NCI-H1105 (cell line): ENCODE data around the gene FAM151A.
"Not testable (repeated sequence)": the region's sequence is repeated elsewhere in the genome, so short reads cannot be mapped to it uniquely, and the experiment has no call there.

Experiments
- DNase-seq: peaks from one replicate; lab custom pipeline; 2025; lab: John Stamatoyannopoulos, UW

Gene FAM151A

DNA sequence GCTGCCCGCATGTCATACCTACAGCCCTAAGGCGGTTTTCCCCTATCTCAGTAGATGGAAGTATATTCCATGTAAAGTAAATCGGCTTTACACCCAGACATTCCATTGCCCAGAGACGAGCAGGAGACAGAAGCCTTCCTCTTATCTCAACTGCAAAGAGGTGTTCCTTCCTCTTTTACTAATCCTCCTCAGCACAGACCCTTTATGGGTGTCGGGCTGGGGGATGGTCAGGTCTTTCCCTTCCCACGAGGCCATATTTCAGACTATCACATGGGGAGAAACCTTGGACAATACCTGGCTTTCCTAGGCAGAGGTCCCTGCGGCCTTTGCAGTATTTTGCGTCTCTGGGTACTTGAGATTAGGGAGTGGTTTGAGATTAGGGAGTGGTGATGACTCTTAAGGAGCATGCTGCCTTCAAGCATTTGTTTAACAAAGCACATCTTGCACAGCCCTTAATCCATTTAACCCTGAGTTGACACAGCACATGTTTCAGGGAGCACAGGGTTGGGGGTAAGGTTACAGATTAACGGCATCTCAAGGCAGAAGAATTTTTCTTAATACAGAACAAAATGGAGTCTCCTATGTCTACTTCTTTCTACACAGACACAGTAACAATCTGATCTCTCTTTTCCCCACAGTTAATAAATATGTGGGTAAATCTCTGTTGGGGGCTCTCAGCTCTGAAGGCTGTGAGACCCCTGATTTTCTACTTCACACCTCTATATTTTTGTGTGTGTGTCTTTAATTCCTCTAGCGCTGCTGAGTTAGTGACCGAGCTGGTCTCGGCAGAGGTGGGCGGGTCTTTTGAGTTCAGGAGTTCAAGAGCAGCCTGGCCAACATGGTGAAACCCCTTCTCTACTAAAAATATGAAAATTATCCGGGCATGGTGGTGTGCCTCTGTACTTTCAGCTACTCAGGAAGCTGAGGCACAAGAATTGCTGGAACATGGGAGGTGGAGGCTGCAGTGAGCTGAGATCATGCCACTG lies 13.4 kb upstream of the FAM151A start:
- DNase-seq, result not testable (repeated sequence)

DNA sequence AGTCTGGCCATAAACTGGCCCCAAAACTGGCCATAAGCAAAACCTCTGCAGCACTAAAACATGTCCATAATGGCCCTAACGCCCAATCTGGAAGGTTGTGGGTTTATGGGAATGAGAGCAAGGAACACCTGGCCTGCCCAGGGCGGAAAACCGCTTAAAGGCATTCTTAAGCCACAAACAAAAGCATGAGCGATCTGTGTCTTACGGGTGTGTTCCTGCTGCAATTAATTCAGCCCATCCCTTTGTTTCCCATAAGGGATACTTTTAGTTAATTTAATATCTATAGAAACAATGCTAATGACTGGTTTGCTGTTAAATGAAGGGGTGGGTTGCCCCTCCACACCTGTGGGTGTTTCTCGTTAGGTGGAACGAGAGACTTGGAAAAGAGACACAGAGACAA lies 12.5 kb upstream of the FAM151A start:
- not testable (repeated sequence) for DNase-seq

DNA sequence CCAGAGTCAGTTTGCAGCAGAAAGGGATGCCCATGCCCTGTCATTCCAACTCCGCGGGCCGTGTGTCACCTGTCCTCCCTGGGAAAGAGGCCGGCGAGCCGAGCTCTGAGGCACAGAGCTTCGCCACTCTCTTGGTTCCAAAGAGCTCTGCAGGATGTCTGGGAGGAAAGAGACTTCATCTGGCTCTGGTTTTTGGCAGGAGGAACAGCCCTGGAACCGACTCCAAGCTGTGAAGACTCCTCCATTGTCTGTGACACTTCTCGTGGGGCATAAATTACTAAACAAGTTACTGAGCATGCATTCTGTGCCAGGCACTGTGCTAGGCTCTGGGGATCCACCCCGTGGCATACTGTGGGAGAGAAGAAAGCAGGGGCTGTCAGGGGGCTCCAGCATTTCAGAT lies 3.9 kb upstream of the FAM151A start:
- no peak for DNase-seq

DNA sequence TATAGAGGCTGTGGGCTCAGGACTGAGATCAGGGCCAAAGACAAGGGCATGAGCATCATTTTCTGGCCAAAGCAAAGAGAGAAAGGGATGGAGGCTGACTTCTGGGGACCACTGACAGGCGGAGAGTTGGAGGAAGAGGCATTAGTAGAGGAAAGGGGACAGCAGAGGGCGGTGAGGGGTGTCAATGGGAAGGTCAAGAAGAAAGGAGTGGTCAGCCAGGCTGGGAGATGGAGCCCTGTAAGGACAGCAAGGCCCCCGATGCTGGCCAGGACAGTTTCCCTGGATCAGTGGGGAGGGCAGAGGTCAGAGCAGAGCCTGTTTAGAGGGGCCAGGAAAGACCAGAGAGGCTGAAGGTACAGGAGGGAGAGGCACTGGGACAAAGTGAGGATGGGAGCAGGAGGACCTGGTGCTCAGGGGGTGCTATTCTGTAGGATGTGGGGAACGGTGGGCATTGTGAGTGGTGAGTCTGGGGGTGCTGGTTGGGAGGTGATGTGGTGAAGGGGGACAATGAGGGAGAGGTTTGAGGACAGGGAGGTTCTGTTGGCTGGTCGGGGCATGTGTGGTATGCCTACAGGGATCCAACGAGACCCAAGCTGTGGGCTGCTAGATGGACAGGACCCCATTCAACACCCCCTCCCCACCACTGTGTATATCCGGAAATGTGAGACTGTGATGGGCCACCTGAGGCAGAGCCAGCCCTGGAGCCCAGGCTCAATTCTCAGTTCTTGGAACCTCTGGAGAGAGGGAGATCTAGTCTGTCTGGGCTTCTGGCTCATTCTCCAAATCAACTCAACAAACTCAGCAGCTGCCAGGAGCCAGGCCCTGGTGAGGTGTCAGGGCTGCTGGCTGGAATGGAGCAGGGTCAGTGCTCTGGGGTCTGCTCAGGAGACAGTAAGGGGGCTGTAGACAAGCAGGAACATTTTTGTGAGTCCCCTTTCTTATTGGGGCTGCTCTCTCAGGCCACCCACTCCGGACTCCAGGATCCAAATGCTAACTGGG lies 1.4 kb upstream of the FAM151A start:
- DNase-seq, result no peak

DNA sequence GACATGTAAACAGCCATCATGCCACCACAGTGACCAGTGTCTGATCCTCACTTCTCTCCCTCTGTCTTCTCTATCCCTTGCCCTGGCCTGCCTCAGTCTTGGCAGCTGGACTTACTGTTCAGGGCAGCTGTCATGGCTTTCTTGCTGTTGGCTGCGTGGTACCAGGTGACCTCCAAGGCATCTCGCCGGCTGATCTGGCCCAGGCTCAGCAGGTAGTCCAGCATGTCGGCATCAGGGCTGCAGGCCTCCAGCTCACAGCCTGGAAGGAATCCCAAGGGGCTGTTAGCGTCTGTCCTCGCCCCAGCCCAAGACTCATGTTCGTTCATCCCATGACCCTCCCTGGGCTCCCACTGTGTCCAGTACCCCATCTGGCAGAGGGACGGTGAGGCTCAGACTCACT lies 3.6 kb downstream of the FAM151A start:
- no peak for DNase-seq

DNA sequence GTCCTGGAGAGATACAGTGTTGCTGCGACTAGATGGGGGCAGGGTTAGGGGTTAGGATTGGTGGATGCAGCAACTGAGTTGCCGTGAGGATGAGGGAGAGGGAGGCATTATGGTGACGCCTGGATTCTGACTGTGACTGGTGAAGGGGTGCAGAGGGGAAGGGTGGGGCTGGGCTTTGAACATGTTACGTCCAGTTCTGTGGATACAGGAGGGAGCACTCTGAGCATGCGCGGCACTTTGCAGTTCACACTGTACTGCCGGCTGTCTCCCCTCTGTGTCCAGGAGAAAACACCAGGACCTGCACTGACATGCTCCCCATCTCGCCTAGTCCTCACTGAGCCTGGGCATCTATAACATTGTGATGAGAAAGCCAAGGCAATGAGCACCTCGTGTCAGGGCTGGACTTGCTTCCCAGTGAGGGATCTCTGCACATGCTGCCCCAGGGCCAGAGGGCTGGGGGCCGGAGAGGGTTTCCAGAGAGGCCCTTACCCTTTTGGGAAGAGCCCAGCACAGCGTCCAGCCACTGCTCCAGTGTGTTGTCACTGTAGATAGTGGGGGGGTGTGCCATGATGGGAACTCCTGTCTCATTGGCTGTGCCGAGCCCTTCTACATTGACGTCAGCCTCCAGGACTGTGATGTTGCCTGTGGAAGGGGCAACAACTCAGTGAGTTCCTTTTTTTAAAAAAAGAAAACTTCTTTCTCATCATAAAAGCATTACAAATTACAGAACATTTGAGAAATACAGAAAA lies 7.6 kb downstream of the FAM151A start:
- DNase-seq, result no peak

DNA sequence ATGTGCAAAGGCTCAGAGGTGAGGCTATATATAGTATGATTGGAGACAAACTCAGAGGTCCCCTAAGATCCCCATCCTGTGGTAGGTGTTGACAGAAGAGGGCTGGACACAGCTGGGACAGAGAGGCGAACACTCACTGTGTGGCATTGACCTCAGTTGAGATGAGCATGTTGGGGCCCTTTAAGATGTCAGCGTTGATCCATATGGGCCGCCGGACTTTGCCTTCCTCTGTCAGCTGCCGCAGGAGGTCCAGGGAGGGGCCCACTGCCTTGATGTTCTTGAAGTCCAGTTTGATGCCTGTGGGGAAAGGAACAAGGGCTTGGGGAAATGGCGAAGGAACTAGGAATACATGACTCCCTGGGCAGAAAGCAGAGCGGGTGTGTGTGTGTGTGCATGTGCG lies 8.8 kb downstream of the FAM151A start:
- no peak for DNase-seq

DNA sequence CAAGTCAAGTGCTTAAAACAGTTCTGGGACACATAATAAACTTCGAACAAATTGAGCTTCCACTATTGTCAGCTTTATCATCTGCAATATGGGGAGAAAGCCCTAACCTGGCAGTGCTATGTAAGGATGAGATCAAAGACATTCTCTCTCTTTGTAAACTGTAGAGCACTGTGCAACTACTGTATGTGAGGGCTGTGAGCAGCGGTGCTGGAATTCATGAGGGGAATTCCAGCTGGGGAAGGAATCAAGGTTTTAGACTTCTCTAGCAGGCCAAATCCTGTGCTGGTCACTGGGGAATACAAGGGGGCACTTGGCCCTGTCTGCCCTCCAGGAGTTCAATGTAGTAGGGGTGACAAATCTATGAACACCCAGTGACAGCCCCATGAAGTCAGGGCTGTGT lies 9.3 kb downstream of the FAM151A start:
- no peak for DNase-seq

DNA sequence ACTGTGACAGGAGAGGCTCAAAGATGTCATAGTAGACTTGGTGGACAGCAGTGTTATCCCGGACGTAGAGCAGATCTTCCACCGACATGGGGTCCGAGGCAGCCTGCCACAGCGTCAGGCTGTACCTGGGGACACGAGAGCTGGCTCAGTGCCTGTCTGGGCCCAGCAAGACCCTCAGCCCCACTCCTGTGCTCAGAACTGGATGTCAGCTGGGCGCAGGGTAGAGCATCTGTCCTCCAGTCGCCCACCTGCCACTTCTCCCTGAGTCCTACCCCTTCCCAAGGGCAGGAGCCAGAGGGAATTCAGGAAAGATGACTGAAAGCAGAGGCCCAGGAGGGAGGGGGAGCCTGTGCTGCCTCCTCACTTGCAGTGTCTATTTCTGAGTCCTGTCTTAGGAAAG lies 11.7 kb downstream of the FAM151A start:
- no peak for DNase-seq

DNA sequence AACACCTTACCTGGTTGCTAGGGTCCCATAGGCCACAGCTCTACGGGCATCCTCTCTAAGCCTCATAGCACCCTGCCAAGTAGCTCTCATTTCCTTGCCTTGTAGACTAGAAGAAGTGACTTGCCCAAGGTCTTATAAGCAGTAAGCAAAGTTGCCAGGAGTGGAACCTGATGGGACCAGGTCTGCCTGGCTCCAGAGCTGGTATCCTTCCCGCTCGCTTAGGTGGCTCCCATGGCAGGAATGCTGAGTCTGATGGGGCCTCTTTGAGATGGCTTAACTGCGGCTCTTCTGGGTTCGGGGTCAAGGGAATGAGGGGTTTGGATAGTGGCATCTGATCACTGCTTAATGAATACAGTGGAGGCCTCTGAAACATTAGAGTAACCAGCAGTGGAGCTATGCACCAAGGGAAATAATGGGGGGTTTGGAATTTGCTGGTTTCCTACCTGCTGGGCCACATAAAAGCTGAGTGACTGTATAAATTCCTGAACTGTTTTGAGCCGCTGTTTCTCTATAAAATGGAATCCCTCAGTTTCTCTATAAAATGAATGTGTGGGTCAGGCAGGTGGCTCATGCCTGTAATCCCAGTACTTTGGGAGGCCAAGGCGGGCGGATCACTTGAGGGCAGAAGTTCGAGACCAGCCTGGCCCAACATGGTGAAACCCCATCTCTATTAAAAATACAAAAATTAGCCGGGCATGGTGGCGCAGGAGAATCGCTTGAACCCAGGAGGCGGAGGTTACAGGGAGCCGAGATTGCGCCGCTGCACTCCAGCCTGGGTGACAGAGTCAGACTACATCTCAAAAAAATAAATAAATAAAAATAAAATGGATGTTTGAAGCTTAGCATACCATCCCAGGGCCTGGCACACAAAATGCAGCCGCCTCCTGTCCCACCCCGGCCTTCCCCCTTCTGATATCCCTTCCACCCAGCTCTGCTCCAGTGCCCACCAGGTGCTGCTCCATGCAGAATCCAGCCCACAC lies 12.4 kb downstream of the FAM151A start:
- DNase-seq, result no peak

DNA sequence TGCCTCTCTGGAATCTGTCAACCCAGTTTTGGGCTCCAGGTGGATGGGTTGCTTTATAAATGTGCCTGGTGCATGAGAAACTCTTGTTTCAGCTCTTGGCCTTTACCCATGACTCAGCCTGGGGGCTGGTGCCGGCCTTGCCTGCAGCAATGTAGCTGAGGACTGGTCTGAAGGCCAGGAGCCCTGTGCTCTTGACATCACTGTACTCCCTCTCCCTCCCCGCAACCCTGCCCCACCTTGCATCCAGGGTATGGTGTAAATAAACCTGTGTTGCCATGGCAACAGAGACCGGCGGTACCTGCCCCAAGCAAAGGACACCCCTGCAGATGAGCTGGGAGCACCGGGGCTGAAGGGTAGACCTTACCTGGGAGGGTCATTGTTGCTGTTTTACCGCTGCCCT lies 13.3 kb downstream of the FAM151A start:
- DNase-seq, result no peak

DNA sequence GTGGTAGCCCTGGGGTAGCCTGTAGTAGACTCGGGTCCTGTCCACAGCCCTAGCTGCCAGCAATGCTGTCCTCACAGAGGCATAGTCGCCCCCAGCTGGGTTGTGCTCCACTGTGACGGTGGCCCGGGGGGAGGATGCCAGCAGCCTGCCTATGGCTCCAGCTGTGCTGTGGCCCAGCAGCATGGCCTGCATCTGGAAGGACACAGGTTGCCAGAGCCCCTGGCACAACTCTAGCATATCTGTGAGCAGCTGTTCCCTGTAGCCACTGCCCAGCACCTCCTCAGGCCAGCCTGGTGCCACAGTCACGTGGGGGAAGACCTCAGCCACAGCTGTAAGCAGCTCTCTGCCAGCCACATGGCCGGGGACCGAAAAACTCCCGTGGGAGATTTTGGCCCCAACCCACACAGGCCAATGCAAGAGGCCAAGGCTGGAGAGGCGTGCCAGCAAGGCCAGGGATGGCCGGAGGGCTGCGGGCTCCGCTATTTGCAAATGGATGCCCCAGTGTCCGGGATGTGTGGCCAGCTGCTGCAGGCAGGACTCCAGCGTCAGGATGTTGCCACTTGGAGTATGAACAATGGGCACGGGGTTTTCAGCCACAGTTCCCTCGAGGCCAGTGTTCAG lies 13.9 kb downstream of the FAM151A start:
- DNase-seq, result no peak

DNA sequence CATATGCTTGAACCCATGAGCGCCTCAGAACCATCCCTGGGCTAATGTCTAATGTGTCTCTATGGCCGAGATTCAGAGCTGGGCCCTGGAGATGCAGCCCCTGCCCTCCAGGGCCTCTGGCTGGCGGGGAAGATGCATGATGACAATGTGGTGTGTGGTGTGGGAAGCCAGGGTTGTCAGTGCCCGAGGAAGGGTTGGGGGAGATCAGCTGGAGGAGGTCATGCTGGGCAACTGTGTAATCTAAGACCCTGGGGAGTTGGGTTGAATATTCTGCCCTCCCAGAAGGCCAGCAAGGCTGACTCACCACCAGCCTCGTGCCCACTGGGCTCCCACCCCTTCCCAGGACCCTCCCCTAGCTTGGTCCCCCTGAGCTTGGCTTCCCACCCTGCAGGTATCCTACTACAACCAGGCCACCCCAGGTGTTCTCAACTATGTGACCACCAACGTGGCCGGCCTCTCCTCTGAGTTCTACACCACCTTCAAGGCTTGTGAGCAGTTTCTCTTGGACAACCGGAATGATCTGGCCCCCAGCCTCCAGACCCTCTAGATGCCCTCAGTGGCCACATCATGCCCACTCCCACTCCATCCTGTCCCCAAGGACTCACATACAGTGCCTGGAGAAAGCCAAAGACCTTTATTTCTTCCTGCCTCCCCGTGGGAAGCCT lies 14.6 kb downstream of the FAM151A start:
- no peak for DNase-seq

DNA sequence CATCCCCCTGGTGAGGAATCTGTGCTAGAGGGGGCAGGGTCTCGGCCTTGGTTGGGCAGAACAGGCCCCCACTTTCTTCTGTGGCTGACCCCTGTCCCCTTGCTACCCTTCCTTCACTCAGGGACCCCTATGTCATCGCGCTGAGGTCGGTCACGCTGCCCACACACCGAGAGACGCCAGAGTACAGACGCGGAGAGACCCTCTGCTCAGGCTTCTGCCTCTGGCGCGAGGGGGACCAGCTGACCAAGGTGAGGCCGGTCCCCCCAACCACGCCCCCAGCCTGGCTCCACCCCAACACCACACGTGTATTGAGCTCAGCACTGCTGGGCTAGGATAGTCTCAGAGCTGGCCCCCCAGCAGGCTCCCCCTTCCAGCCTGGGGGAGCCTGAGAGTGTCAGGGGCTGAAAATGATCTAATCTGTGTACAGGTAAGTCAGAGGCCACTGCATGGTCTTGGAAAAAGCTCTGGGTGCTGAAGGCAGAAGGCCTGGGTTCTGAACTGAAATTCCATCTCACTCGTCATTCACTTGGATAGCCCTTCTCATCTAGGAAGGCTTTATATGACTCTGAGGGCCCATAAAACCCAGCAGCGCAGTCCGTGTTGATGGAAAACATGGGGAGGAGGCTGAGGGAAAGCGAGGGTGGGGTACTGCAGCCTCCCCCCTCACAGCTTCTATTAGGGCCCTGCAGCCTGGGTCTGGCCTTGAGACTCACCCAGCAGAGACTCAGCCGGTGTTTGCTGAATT lies 15.3 kb downstream of the FAM151A start:
- no peak for DNase-seq

DNA sequence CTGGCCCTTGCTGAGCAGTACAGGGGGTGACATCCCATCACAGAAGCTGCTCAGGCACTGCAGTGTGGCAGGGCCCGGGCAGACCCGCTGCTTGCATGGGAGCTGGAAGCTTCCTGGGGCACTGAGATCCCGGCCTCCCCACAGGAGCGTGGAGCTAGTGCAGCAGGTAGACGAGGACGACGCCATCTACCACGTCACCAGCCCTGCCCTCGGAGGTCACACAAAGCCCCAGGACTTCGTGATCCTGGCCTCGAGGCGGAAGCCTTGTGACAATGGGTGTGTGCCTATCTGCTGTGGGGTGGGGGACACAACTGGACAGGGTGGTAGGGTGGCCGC lies 16.4 kb downstream of the FAM151A start:
- DNase-seq, result no peak

DNA sequence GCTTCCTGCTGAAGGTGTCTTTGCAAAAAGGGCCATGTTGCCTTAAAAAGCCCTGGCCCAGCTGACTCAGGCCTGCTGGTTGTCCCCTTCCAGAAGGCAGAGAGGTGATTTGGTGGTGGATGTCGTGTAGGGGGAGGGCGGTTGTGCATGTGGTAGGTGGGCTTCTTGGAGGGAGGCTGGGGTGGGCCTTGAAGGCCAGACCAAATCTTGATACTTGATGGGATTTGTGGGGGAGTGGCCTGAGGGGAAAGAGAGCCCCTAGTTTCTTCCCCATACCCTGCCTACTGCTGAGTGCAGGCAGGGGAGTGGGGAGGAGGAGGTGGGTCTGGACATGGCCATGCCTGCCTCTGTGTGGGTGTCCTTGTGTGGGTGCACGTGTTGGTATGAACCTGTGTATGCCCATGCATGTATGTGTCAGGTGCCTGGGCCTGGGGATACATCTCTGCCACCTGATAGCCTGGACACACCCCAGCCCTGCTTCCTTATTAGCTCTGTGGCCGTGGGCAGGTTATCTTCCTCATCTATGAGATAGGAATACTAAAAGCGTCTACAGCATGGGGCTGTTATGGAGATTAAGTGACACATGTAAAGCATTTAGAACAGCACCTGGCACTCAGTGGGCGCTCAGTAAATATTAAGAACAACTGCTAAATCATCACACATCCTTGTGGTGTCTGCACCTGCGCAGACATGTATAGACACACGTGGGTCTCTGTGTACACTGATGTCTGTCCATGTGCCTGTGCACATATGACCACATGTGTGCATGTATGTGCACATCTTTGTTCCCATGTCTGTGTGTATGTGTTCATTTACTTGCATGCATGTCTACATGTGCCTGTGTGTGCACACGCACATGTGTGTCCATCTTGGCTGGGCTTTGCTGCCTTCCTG lies 17.0 kb downstream of the FAM151A start:
- no peak for DNase-seq

DNA sequence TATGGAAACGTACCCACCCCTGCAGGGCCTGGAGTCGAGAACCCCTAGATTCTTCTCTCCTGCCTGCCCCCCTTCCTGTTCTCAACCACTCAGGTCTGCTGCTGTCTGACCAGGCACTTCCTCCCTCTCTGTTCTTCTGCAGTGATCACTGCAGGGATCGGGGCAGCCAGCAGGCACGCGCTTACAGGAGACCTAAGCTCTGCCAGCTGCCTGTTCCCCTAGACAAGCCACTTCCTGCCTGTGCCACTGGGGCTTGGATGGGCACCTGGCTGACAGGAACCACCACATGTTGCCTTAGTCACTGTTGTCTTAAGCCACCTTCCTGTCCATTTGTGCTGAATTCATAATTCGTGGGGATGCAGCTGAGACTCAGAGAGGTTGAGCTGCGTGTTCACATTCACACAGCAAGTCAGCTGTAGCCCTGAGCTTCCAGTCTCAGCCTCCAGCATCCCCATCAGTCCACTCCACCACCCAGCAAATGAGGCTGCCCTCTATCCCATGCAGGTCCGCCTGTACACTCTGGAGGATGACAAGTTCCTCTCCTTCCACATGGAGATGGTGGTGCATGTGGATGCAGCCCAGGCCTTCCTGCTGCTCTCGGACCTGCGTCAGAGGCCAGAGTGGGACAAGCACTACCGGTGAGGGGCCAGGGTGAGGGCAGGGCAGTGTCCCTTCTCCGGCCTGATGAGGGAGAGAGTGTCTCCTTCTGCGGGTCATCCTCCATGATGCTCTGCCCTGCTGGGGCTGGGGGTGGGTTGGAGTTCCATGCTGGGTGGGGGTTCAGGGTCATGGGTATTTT lies 18.6 kb downstream of the FAM151A start:
- no peak for DNase-seq
